GM21723 (cell line): Measurements from ENCODE around the gene FASTKD3.

ENCODE experiments used
- ATAC-seq: cut with Tn5 transposase; IDR thresholded peaks from one replicate; pipeline ENCODE4 v1.9.1; 2021; ENCODE audit warnings: mild to moderate bottlenecking, moderate library complexity; ENCODE audit not compliant: unreplicated experiment

The FASTKD3 gene

DNA sequence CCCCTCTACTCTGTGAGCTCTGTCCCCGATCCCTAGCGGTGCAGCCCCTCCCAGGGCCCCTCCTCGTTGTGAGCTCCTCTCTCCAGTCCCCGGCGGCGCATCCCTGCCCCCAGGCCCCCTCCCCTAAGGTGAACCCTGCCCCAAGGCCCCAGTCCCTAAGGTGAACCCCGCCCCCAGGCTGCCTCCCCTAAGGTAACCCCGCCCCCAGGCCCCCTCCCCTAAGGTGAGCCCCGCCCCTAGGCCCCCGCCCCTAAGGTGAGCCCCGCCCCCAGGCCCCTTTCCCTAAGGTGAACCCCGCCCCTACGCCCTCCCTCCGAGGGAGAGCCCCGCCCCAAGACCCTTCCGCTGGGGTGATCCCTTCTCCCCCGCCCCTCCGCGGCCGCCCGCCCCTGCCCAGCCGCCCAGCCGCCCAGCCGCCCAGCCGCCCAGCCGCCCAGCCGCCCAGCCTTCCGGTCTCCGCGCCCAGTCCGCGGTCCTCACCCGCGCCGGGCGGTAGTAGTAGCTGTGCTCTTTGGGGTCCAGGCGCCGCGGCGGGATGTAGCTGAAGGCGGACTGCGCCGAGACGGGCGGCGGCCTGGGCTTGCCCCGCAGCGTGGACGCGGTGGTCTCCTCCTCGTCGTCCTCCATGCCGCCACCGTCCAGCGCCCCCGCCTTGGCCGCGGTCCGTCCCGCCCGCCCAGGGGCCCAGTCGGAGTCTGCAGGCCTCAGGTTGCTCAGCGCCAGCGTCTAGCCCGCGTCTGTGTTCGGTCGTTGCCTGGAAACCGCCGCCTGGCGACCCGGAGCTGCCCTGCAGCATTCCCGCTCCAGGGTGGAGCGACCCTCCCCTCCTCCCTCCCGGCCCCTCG, 18.2 kb downstream of the FASTKD3 start, which contains the start of gene CFAP90:
CFAP90 (minus strand) TSS at position 739 of the 845 bp plus-strand sequence; CDS start at position 627, 112 bp downstream.
- no peak for ATAC-seq

DNA sequence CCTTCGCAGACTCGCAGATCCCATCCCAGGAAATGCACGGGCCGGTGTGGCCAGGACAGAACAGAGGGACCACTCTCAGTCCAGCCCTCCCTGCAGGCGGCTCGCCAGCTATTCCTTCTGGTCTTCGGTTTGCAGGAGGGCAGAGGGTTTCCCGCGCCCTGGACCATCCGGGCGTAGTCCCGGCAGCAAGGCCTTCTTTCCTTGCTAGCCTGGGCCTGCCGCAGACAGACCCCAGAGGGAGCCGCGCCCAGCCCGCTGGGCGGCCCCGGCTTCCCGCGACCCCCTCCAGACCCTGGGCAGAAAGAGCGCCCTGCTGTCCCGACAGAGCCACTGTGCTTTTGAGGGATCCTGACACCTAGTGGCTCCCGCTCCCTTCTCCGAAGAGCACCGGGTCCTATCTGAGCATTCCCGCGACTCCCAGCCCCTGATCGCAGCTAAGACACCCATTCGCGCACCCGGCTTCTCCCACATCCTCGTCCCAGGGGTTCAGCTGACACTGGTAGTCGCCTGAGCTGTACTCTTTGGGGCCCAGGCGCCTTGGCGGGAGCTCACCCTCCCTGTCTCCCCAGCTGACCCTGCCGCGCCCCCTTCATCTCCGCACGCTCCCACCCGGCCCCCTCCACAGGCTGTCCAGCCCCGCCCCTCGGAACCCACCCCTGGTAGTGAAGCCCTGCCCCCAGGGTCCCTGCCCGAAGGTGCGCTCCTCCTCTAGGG, 19.0 kb downstream of the FASTKD3 start:
- no peak for ATAC-seq

DNA sequence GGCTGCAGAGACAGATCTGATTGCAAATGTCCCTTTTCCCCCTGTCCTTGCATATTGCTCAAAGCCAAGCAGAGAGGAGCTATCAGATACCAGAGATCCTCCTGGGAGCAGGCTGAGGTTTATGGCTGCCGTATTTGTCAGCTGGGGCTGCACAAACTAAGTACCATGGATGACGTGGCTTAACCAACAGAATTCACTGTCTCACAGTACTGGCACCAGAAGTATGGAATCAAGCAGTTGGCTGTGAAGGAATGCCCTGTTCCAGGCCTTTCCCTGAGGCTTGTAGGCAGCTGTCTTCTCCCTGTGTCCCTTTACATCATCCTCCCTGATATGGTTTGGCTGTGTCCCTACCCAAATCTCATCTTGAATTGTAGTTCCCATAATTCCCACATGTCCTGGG, 20.5 kb downstream of the FASTKD3 start:
- ATAC-seq = no peak

DNA sequence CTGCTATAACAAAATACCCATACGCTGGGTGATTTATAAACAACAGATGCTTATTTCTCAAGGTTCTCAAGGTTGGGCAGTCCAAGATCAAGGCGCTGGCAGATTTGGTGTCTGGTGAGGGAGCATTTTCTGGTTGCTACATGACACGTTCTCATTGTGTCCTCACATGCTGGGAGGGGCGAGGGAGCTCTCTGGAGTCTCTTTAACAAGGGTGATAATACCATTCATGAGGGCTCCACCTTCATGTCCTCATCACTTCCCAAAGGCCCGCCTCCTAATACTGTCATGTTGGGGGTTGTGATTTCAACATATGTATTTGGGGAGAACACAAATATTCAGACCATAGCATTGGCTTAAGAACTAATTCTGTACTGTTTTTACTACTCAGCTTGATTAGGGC, 22.5 kb downstream of the FASTKD3 start:
- no peak for ATAC-seq

DNA sequence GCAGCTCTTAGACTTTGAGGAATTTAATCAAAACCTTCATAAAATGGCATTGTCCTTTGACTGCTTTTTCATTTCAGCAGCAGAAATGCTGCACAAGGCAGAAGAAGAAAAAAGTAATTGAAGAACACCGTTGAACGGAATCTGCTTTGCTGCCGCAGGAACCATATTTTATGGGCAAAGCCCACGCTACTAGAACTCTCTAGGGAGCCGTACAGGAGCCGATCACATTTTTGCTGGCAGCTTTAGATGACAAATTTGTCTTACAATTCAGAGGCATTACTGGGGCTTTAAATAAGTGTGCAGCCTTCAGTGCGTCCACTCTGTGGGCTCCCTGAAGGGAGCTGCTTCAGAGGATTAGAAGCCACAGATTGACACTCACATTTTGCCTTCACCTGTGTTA, 23.3 kb downstream of the FASTKD3 start:
- ATAC-seq = no peak

DNA sequence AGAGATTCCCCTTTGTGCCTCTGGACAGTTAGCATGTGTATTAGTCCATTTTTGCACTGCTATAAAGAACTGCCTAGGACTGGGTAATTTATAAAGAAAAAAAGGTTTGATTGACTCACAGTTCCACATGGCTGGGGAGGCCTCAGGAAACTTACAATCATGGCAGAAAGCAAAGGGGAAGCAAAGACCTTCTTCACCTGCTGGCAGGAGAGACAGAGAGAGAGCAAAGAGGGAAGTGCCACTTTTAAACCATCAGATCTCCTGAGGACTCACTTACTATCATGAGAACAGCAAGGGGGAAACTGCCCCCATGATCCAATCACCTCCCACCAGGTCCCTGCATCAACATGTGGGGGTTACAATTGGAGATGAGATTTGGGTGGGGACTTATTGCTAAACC, 23.9 kb downstream of the FASTKD3 start:
- ATAC-seq = no peak

DNA sequence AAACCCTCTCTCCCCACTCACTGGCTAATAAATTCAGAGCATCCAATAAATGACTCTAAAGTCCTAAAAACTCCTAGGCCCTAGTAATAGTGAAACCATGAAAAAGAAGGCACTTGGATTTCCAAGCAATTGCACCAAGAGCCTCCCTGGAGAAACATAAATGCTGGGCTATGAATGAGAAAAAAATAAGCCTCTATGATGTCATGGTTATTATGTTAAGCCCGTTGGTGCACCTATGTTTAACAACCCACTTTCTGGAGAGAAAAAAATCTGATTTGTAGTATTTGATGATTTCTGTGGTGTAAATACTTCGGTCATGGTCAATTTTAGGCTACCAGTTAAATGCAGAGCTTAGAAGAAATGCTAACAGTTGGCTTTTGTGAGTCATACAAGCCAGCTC, 26.3 kb downstream of the FASTKD3 start:
- ATAC-seq = no peak

DNA sequence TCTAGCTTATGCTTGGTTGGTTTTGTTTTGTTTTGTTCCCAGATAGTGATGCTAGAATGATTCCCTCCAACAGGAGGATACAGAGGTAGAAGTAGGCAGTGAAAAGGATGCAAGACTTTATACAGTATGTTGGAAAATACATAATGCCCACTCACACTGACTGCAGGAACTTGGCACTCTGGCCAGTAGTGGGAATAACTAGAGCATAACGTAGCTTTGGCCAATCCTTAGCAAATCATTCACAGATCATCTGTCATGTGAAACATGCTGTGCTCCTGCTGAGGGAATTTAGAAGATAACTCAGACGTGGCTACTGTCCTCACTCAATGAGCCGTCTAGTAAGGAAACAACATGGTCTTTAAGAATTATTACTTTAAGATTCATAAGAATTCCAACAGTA, 31.4 kb downstream of the FASTKD3 start:
- no peak for ATAC-seq

DNA sequence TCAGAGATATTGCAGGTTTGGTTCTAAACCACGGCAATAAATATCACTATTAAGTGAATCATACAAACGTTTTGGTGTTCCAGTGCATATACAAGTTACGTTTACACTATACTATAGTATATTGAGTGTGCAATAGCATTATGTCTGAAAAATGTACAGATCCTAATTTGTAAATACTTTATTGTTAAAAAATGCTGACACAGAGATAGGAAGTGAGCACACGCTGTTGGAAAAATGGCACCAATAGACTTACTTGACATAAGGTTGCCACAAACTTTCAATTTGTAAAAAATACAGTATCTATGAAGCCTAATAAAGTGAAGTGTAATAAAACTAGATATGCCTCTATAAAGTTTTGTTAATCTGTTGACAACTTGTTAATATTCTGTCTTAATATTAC, 33.8 kb downstream of the FASTKD3 start:
- no peak for ATAC-seq

DNA sequence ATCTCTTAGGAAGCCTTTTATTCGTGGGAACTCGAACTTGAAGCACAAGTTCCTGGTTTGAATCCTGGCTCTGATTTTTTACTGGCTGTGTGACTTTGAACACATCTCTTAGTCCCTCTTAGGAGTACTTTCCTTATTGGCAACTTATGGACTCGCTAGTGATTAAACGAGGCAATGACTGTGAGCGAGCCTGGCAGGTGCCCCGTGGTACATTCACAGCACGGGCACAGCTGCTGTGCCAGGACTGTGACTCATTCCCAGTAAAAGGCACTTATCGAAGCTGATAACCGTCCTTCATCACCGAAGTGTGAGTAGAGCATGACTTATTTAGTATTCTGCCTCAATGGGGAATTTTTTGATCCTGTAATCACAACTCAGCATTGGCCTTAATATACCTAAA, 40.6 kb downstream of the FASTKD3 start:
- no peak for ATAC-seq

DNA sequence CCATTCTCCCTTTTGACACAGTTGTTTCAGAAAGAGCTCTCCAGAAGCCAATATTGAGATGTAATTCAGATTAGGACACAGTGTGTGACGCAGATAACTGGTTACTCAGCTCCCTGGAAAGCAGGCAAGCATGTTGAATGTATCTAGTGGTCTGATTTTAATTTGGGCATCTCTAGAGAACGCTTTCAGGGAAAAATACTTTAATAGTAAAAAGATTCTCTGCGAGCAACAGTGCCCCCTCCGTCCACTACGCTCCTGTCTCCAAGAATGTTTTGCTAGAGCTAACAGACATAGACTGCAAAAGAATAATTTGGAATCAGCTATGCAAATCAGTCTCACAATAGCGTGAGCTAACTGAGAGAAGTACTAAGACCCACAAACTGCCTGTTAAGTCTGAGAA, 41.2 kb downstream of the FASTKD3 start:
- ATAC-seq = no peak

DNA sequence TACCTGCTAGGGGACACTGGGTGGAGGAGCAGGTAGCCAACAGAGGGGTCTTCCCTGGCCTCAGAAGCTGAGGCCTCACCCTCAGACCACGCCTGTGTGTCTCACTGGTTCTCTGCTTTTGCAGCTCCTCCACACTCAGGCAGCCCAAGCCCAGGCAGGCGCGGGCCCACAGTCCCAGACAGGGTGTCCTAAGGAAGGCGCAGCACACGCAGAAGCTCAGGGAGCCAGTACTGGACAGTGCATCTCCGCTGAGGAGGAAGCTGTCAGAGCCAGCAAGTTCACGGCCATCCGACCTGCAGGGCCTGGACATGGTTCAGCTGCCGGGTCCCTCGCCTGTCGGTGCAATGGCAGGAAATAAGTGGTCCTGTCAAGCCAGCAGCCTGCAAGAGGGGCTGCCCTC, 43.2 kb downstream of the FASTKD3 start:
- no peak for ATAC-seq

DNA sequence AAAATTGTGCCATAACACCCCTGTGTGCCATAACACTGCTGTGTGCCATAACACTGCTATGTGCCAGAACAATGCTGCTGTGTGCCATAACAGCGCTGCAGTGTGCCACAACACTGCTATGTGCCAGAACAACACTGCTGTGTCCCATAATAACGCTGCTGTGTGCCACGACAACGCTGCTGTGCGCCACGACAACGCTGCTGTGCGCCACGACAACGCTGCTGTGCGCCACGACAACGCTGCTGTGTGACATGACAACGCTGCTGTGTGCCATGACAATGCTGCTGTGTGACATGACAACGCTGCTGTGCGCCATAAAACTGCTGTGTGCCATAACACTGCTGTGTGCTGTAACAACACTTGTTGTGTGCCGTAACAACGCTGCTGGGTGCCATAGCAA, 43.8 kb downstream of the FASTKD3 start:
- no peak for ATAC-seq

DNA sequence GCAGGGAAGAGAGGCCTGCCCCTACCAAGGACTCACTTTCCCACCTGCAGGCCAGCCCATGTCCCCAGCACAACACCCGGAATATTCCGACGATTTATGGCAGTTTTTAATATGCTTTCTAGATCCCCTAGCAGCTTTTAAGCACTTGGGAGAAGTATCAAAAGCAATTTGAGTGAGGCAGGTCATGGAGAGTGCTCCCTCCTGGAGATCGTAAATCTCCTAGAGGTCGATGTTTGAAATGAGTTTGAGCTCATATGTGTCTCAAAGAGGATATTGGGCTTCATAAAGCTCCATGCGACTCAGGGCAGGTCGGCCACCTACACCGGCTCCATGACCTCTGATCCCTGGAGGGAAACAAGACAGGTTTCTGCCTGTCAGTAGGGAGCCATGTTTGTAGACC, 45.2 kb downstream of the FASTKD3 start:
- no peak for ATAC-seq

DNA sequence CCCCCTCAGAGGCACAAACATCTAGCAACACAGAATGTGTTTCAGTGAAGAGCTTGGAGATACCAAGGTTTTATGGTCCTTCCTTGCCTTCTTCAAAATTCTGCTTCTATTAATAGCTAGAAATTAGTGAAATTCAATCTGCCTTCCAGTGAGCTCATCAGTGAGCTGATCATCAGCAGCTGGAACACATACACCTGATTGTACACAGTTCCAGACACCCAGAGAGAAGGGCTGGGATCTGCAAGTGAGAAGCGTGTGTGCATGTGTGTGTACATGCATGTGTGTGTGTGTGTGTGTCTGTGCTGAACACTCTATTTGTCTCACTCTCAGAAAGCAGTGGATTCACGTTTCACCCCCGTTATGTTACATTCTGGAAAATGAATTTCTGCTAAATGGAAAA, 46.4 kb downstream of the FASTKD3 start:
- no peak for ATAC-seq

DNA sequence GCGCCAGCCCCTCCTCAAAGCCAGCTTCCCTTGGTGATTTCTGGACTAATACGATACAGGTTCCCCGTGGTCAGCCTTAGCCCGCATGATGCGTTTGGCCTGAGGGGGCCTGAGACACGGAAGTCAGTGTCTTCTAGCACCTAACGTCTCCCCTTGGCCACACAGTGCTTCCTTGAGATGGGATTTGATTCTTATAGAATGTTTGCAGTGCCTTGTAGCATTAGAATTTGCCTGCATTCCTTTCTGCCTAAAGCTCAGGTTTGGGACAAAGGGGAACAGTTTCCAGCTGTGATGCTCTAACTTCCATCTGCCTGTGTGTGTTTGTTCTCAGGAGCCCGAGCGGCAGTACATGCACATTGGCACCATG, 52.3 kb downstream of the FASTKD3 start:
- ATAC-seq = peak; percentile 13

DNA sequence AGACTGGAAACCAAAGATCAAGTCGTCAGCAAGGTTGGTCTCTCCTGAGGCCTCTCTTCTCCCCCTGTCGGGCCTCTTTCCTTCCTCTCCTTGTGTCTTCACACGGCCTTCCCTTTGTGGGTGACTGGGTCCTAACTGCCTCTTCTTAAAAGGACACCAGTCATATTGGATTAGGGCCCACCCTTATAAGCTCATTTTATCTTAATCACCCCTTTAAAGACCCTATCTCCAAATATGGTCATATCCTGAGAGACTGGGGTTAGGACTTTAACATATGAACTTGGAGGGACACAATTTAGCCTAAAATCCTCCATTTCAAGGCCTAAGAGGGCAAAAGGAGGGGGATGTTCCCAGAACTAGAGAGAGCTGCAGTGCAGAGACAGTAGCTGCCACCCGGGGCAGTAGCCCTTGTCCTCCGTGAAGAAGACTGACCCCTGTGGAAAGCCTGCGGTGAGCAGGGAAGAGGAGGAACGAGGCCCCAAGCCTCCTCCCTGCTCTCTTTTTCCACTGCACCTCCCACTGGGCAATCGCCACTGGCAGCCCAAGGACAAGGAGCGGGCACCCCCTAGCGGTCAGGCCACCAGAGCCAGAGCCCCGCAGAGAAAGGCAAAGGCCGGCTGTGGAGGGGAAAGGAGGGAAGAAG, 52.8 kb downstream of the FASTKD3 start:
- ATAC-seq = peak; percentile 95

DNA sequence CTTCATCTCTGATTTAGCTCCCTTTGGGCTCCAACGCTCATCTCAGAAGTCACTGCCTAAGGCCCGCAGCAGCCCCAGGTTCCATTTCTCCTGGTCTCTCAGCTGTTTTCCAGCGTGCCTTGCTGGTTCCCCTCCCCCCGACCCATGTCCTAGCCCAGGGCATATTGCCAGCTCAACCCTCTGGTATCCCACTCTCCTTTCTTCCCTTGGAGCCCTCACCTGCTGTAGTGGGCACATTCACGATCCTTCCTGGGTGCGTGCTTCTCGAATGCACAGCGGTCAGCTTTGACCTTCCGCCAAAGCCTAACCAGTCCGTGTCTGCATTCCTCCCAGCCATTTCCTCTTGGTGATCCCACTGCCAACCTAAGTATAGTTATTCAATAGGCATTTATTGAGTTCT, 54.0 kb downstream of the FASTKD3 start:
- no peak for ATAC-seq

DNA sequence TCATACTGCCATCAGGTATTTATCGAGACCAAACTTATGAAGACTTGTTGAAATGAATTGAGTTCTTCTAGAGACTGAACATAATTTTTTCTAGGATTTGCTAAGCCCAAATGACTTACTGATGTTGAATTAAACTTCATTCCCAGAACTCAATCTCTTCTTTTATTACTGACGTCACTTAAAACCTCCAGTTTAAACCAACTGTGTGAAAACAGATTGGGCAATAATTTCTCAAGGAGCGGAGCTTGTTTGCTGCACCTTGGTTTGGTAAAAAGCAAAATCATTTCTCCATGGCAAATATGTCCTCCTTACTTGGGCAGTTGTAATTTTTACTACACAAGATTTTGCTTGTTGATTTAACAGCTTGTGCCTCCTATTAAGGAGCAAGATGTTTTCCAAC, 55.3 kb downstream of the FASTKD3 start:
- ATAC-seq = no peak

DNA sequence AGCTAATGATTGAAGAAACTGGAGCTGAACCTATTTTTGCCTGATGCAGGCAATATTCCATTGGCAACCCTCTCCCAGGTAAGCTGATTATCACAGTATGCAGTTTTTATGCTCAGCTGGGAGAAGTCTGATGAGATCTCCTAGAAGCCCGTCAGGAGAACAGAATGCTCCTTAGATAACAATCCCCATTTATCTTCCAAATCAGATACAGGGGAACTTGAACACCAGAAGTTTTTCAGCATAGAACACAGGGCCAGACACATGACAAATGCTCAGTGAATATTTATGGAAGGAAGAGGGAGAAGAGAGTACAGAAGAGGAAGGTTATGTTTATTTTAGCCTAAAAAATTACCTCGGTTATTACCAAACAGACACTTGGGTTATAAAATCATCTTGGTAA, 55.8 kb downstream of the FASTKD3 start:
- no peak for ATAC-seq

DNA sequence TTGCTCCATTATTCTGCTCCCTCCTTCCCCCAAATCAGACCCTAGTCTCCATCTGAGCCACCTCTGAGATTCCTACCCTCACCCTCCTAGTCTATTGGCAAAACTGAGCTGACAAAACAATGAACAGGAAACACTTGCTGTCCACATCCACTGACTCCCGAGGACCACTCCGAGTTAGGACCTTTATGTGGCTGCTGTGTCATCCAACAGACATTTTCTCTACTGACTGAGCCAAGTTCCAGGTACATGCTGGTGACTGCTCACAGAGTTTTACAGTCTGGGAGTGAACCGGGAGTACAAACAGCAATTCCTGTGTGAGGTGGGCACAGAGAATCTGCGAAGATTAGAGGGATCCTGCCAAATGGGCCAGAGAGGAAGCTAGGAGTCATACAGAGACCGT, 57.1 kb downstream of the FASTKD3 start:
- ATAC-seq = no peak
